ENCODE results near the gene RNFT2. TPM values are rescaled to one million over a fixed set of nuclear protein-coding genes. Genes with fewer than 3 reads are reported as not detected.

The RNFT2 gene
- total RNA-seq, 1 experiment from 2014 or later: 29.5 TPM

DNA sequence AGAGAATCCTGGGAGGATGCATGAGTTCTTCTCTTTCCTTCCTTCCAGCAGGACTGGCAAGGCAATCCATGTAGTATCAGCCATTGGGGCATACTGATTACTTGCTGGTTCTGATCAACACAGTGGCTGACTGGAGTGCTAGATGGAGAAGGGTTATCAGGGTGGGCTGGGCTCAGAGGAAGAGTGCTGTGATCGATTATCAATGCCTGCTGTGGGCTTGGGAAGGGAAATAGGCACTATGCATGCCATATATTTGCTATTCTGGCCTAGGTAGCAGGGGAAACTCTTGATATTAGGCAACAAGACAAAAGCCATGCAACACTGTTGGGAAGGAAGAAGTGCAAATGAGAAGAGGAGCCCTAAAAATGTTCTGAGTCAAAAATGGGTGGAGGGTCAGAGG, 97.4 kb downstream of the RNFT2 start:
- no peak overlapping the region for H4K8ac ChIP-seq (replicated peaks; ENCODE audit: insufficient read length, low read depth, low read length)
- no peaks in the 10 kb centered on the region for H3K79me2 ChIP-seq (ENCODE audit: insufficient read depth, low read length)
- no peak overlapping the region for H3K27ac ChIP-seq (ENCODE audit: insufficient read length, low read depth, low read length)
- H4K20me1 ChIP-seq (ENCODE audit: control insufficient read depth, insufficient read depth, insufficient read length): peaks cover 3% of the 10 kb centered on the region
- H2BK15ac ChIP-seq (ENCODE audit: low read depth, low read length): no peak overlapping the region
- no peak overlapping the region for H2AK5ac ChIP-seq (ENCODE audit: insufficient read length, low read length)
- H3K9me3 ChIP-seq (ENCODE audit: control insufficient read depth, low read depth, low read length): no peaks in the 10 kb centered on the region
- Mint-ChIP-seq H3K27ac (no peak overlapping the region; a peak in 1 of 7 replicates), H3K4me3 (no peak overlapping the region), H3K36me3 (ENCODE audit: insufficient read depth in 1 of 3, low read depth in 3 of 3) (peaks cover 2 to 24% (median 22%) of the 10 kb centered on the region in 3 experiments; a peak in 5 of 7 replicates), H3K4me1 (peaks cover 6 to 7% of the 10 kb centered on the region in 2 experiments), H3K27me3 (ENCODE audit: low read depth) (no peaks in the 10 kb centered on the region), H3K9me3 (no peaks in the 10 kb centered on the region)
- H3K4me1 ChIP-seq (ENCODE audit: insufficient read depth, low read length): no peaks in the 10 kb centered on the region
- no peak overlapping the region for H3K4me2 ChIP-seq (ENCODE audit: insufficient read depth, insufficient read length, low read length)
- no peak overlapping the region for H3K56ac ChIP-seq (ENCODE audit: insufficient read length, low read depth, low read length)
- H2BK20ac ChIP-seq (ENCODE audit: low read depth, low read length, poor library complexity, severe bottlenecking): no peak overlapping the region
- no peak overlapping the region for H3K4ac ChIP-seq (ENCODE audit: low read depth, low read length)
- no peak overlapping the region for H3K18ac ChIP-seq (ENCODE audit: insufficient read length, low read depth, low read length)
- no peak for DNase-seq
- WGBS (ENCODE audit: extremely low coverage, insufficient read length, low lambda C conversion rate): no CpG with 5 or more reads among the region's 1 CpG
- H4K91ac ChIP-seq (ENCODE audit: insufficient read length, low read depth, low read length): no peak overlapping the region
- H3K27me3 ChIP-seq (ENCODE audit: insufficient read depth, low read length): no peaks in the 10 kb centered on the region
- H2BK12ac ChIP-seq (ENCODE audit: insufficient read length, low read depth, low read length): no peak overlapping the region
- no peaks in the 10 kb centered on the region for H3K23me2 ChIP-seq (ENCODE audit: insufficient read length, low read depth, low read length, poor library complexity, severe bottlenecking)
- TF ChIP-seq CTCF (conservative IDR thresholded peaks at IDR 0.05): no peak
- H2BK120ac ChIP-seq (ENCODE audit: low read depth, low read length, poor library complexity, severe bottlenecking): no peak overlapping the region
- H3T11ph ChIP-seq (ENCODE audit: low read length): no peak overlapping the region
- no peak overlapping the region for H4K5ac ChIP-seq (ENCODE audit: insufficient read length, low read depth, low read length)
- no peak overlapping the region for H3K14ac ChIP-seq (ENCODE audit: insufficient read depth, low read length)
- H3K23ac ChIP-seq (ENCODE audit: insufficient read length, low read depth, low read length): no peak overlapping the region
- no peak overlapping the region for H3K9ac ChIP-seq (ENCODE audit: extremely low read depth, insufficient read length, low read length)
- H3K79me1 ChIP-seq (ENCODE audit: insufficient read depth, low read depth, low read length, poor library complexity, severe bottlenecking): no peaks in the 10 kb centered on the region
- no peak overlapping the region for H2AFZ ChIP-seq (ENCODE audit: low read length)
- no peak overlapping the region for H2BK5ac ChIP-seq (ENCODE audit: insufficient read length, low read length)

Measured in H9 (cell line).